GM21360 (cell line): ENCODE data around the gene BRD3OS.

Source experiments
- ATAC-seq: cut with Tn5 transposase; IDR thresholded peaks from one replicate; pipeline ENCODE4 v1.9.1; 2021; ENCODE audit warnings: mild to moderate bottlenecking, moderate library complexity; ENCODE audit not compliant: unreplicated experiment

BRD3OS gene

GRCh38 chr9:134032456-134033222, 7.4 kb downstream of the BRD3OS start:
- no peak for ATAC-seq

- no peak for ATAC-seq
These were observed 8.4 kb downstream of the BRD3OS start for GRCh38 chr9:134033516-134034214.

DNA sequence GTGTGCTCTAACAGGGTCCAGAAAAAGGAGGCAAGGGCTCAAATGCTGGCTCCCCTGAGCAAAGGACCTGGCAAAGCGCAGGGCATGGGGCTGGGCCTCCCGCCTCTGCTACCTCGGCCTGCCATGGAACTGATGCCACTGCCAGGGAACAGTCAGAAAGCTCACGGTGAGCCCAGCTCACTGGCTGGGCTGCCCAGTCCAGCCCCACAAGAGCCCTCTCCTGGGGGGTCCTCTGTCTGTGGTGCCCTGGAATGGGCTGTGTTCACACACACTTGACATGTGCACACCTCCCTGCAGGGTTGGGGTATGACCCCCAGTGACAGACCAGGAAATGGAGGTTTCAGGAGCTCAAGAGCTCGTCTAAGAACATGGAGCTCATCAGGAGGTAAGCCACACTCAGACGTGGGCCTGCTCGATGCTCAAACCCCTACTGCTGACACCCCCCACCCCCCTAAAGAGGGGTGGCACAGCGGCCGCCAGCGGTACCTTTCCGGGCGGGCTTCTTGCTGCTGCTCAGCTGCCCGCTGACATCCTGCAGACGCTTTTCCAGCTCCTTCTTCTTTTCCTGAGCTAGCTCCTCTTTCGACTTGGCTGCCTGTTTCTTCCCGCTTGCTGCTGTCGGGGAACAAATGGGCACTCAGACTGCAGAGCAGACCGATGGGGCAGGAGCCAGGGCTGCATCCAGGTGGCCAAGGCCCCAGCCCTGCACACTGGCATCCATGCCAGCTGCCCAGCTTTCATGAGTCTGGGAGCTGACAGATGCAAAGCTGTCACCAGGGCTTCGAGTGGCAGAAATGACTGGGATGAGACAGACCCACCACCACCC, 9.1 kb downstream of the BRD3OS start:
- no peak for ATAC-seq

DNA sequence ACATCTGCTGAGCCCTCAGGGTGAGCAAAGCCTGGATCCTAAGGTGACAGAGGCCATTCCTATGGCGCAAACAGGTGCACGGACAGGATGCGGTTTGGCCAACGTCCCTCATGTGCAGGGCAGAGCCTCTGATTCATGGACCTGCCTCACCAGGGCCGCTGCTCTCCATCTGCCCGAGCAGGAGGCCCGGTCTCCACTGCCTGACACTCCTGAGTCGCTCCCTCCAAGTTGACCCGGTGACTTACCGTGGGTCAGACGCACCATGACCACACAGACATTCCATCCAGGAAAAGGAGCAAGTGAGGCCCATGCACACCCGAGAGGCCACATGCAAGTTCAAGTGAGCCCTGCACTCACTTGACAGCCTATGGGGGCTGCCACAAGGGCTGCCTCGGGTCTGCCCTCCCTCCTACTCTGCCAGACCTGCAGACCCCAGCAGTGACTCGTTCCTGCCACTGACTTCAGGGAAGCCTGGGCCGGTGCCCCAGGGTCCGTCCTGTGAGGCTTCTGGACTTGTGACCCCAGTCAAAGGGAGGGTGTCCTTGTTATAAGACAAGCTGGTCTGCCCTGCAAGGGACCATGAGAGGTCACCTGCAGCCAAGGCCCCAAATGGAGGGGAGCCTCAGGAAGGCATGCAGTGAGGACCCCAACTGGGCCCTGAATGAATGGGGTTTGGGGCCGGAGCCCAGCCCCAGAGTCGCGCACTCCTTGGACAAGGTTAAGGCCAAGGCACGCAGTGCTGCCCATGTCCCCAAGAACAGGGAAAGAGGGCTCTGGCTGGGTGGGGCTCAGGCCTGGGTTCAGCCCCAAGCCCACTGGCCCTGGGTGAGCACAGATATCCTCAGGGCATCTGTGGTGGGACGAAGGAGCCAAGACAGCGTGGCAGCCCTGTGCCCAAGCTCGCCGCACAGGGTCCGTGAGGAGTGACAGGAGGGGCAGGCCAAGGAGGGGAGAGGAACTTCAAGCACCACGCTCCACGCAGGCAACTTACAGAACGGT, 10.1 kb downstream of the BRD3OS start:
- no peak for ATAC-seq

GRCh38 chr9:134036130-134036529, 10.8 kb downstream of the BRD3OS start:
- no peak for ATAC-seq

- no peak for ATAC-seq
These were observed 12.4 kb downstream of the BRD3OS start for GRCh38 chr9:134037641-134038040.

DNA sequence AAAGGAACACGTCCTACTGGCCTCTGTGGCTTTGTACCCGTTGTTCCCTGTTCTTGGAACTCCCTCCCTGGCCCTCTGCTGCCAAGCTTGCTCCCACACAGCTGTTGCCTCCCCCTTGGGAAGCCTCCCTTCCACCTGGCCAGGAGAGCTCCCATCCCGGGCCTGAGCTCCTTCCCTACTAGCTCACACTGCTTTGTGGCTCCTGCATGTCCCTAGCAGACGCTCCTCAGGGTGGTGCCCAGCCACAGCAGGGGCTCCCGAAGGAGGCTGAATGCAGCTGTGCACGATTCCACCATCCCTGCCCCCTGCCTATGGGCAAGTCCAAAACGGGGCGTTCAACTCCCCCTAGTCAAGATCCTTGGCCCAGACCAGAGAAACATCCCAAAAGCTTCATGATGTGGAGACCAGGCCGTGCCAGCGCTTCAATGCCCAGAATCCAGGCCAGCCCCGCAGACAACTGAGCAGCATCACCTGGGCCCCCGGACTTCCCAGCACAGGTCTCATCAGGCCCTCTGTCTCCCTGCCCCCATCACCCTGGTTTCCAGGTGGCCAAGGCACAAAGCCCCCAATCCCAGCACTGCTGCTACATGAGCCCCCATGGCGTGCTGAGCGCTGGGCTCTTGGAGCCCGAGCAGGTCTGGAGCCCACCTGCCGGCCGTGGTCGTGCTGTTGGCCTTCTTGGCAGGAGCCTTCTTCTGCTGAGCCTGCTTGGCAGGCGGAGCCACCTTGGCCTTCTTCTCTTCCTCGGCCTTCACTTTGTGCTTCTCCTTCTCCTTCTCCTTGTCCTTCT, 14.3 kb downstream of the BRD3OS start:
- no peak for ATAC-seq

DNA sequence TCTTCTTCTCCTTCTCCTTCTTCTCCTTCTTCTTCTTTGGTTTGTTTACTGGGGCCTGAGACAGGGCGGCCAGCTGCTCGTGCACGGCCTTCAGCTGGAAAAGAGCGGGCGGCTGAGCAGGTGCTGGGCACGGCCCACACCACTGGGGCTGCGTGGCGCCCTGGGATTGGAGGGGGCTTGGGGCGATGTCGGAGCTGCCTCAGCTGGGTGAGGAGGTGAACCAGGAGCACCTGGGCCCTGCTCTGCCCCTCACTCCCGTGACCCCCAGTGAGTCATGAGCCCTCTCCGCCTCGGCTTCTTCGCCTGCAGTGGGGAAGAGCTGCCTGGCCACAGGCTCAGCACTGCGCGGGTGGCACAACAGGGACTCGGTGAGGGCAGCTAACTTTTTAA, 14.9 kb downstream of the BRD3OS start:
- no peak for ATAC-seq

GRCh38 chr9:134040781-134041648, 15.7 kb downstream of the BRD3OS start:
- no peak for ATAC-seq

DNA sequence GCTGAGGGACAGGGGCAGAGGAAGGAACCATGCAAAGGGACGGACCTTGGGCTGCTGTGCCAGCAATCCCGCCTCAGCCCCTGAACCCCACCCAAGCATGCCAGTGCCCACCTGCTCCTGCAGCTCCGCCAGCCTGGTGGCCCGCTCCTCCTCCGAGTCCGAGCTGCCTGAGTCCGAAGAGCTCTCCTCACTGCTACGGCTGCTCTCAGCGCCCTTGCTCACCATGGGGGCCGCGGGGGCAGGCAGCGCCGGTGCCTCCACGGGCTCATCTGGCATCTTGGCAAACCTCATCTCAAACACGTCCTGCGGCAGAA, 16.3 kb downstream of the BRD3OS start:
- no peak for ATAC-seq

GRCh38 chr9:134043531-134043988, 18.3 kb downstream of the BRD3OS start:
- ATAC-seq = no peak

- ATAC-seq = no peak
These were observed 19.7 kb downstream of the BRD3OS start for GRCh38 chr9:134044944-134045343.

DNA sequence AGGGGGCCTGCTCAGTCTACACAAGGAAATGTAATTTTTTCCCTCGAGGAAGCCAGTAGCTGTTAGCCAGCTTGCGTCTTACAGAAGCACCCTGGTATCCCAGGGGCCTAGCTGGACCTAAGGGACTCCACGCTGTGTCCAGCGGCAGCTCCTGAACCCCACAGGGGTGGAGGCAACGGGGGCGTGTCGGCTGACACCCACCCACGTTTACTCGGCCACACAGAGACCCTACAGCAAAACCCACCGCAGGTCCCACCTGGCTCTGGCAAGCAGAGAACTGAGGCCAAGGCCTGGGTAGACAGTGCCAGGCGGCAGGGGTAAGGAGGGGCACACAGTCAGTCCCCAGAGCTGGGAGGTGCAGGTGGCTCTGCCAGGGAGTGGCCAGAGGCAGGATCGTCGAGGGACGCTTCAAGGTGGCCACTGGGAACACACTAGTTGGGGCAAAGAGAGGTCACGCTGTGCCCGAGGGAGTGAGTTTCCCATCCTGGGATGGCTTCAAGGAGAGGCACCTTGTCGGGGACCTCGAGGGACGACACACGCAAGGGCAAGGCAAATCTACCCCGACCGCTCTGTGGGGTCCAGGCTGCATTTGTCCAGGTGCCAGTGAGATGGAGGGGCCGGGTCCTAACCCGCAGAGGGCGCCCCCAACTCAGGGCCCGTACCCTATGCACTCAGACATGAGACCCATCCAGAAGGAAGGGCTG, 20.7 kb downstream of the BRD3OS start:
- no peak for ATAC-seq

- no peak for ATAC-seq
These were observed 21.8 kb downstream of the BRD3OS start for GRCh38 chr9:134046894-134047681.

- ATAC-seq = no peak
These were observed 22.7 kb downstream of the BRD3OS start for GRCh38 chr9:134047868-134048581.

DNA sequence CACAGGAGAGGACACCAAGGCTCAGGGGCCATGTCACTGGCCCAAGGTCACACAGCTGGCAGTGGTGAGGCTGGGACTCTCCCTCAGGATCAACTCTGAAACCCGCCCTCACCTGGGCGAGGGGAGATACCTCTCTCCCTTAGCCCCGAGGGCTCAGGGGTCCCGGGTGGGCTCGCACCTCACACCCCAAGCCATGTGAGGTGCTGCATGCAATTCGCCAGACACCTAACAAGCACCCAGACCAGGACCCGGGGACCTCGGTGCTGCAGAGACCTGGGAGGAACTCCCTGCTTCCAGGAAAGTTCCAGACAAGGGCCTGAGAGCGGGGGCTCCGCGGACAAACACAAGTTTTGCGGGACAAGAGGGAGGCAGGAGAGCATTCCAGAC, 23.3 kb downstream of the BRD3OS start:
- ATAC-seq = no peak

- no peak for ATAC-seq
These were observed 24.0 kb downstream of the BRD3OS start for GRCh38 chr9:134049236-134049635.
